Measurements from ENCODE around the gene SLAMF9. TPM values are rescaled to one million over a fixed set of nuclear protein-coding genes. Genes with fewer than 3 reads are reported as not detected.

The SLAMF9 gene
- total RNA-seq, 1 donor from 2014 or later: not detected

GRCh38 chr1:159977364-159978106 is 23.5 kb upstream of the SLAMF9 start:
- H3K4me1 Mint-ChIP-seq (ENCODE audit: unreplicated experiment): no peaks in the 10 kb centered on the region
- H3K36me3 Mint-ChIP-seq: no peaks in the 10 kb centered on the region
- no peak overlapping the region for H3K27ac Mint-ChIP-seq
- no peak overlapping the region for H3K4me3 Mint-ChIP-seq
- peaks cover 27% of the 10 kb centered on the region for H3K27me3 Mint-ChIP-seq
- TF ChIP-seq CTCF (conservative IDR thresholded peaks at IDR 0.05): no peak
- no peak for DNase-seq (ENCODE audit: extremely low spot score, unreplicated experiment)
- no peaks in the 10 kb centered on the region for H3K9me3 Mint-ChIP-seq

GRCh38 chr1:159974350-159974965 is 20.4 kb upstream of the SLAMF9 start:
- peaks cover 20% of the 10 kb centered on the region for H3K27me3 Mint-ChIP-seq
- H3K36me3 Mint-ChIP-seq: no peaks in the 10 kb centered on the region
- H3K27ac Mint-ChIP-seq: no peak overlapping the region
- H3K4me1 Mint-ChIP-seq (ENCODE audit: unreplicated experiment): peaks cover 4% of the 10 kb centered on the region
- no peaks in the 10 kb centered on the region for H3K9me3 Mint-ChIP-seq
- no peak for DNase-seq (ENCODE audit: extremely low spot score, unreplicated experiment)
- TF ChIP-seq CTCF (conservative IDR thresholded peaks at IDR 0.05): no peak
- no peak overlapping the region for H3K4me3 Mint-ChIP-seq

DNA sequence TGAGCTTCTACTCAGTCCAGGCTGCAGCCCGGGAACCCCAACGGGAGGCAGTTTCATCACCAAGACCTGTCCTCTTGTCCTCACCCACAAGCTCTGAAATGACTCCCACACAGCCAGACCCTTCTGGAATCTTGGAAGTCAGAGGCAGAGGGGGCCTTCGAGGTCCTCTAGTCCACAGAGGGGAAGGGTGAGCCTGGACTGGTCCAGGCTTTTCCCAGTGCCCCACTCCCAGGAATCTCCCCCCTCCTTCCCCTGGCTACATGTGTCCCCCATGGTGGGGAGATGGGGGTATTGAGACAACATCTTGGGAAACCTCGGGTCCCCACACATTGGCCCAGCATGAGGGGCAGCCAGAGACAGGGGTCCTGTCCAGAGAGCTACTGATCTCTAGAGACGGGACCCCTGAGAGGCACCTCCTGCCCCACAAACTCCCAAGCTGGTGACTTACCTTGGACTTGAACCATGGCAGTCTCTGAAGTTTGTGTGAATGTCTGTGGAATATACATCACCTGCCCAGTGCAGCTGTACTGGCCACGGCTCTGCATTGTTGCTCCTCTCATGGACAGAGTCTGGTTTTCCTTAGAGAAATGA is 19.4 kb upstream of the SLAMF9 start:
- Mint-ChIP-seq H3K36me3 (no peaks in the 10 kb centered on the region), H3K4me1 (ENCODE audit: unreplicated experiment) (peaks cover 4% of the 10 kb centered on the region), H3K9me3 (no peaks in the 10 kb centered on the region), H3K4me3 (no peak overlapping the region), H3K27ac (no peak overlapping the region), H3K27me3 (peaks cover 11% of the 10 kb centered on the region)
- TF ChIP-seq CTCF (conservative IDR thresholded peaks at IDR 0.05): no peak
- DNase-seq (ENCODE audit: extremely low spot score, unreplicated experiment): no peak

DNA sequence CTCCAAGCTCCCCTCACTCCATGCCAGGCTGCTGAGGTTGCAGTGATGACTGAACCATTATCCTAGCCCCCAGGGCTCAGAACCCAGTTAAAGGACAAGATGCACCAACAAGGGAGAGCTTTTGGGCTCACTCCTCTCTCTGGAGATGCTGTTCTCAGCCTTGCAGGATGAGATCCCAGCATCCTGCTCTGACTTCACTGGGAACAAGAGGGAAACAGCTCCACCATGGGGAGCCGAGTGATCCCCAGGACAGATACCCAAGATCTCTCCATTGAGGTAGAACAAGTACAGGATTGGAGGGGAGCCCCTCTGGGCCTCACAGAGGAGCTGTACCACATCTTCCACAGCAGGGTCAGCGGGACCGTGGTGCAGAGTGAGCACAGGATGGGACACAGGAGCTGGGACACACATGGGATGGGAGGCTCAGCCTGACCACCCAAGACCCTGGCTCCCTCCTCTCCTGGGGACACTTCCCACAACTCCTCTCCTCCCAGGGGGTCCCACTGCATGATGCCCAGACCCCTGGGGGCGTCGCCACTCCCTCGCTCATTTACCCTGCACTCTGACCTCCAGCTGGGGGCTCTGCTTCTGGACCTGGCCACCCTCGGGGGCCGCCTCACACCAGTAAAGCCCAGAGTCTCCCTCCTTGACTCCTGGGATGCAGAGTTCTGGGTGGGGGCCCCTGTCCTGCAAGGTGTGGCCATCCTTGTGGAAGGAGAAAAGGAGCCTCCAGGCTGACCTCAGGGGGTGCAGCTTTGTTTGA is 18.6 kb upstream of the SLAMF9 start:
- Mint-ChIP-seq H3K27me3 (peaks cover 11% of the 10 kb centered on the region), H3K36me3 (no peaks in the 10 kb centered on the region), H3K27ac (no peak overlapping the region), H3K4me3 (no peak overlapping the region), H3K4me1 (ENCODE audit: unreplicated experiment) (peaks cover 4% of the 10 kb centered on the region), H3K9me3 (no peaks in the 10 kb centered on the region)
- TF ChIP-seq CTCF (conservative IDR thresholded peaks at IDR 0.05): no peak
- DNase-seq (ENCODE audit: extremely low spot score, unreplicated experiment): peak; percentile 29

DNA sequence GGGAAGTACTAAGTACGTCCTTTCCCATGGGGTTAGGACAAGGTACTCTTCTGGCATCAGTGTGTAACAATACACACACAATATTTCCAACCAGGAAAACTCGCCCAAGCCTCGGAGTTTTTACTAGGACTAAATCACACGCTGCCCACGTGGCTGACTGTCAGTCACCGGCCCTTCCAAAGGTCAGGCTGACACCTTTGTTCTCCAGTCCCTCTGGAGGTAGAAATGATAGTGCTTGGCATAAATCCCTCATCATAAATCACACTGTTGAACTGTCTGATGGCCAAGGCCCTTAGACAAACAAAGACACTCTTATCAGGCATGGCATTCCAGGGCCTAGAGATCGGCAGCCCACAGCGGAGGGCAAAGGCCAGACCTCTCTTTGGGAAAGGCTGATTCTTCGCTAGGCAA is 16.9 kb upstream of the SLAMF9 start:
- peak; percentile 31 for DNase-seq (ENCODE audit: extremely low spot score, unreplicated experiment)
- Mint-ChIP-seq H3K9me3 (no peaks in the 10 kb centered on the region), H3K27me3 (peaks cover 6% of the 10 kb centered on the region), H3K4me3 (no peak overlapping the region), H3K36me3 (no peaks in the 10 kb centered on the region), H3K27ac (peak overlapping the region; percentile 29), H3K4me1 (ENCODE audit: unreplicated experiment) (peaks cover 4% of the 10 kb centered on the region)
- no peak for TF ChIP-seq CTCF (conservative IDR thresholded peaks at IDR 0.05)

Data from type B pancreatic cell (in vitro differentiated cells).